Measurements from ENCODE around the gene LYVE1.

DNA sequence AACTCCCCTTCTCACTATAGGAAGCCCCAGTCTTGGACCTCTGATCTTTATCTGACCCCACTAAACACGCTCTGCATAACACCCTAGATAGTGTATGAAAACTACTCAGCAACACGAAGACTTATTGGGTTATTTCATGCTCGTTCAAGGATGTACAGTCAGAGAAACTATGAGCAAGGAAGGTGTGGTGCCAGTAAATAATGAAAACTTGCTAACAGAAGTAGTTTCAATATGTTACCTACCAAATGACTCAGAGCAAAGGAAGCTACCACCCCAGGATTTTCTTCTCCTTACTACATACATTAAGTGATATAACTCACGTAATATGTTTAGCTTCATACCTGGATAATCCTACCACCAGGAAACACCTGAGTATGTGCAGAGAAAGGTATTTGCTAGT, 25.9 kb upstream of the LYVE1 start:
- TF ChIP-seq, protein P1, sequence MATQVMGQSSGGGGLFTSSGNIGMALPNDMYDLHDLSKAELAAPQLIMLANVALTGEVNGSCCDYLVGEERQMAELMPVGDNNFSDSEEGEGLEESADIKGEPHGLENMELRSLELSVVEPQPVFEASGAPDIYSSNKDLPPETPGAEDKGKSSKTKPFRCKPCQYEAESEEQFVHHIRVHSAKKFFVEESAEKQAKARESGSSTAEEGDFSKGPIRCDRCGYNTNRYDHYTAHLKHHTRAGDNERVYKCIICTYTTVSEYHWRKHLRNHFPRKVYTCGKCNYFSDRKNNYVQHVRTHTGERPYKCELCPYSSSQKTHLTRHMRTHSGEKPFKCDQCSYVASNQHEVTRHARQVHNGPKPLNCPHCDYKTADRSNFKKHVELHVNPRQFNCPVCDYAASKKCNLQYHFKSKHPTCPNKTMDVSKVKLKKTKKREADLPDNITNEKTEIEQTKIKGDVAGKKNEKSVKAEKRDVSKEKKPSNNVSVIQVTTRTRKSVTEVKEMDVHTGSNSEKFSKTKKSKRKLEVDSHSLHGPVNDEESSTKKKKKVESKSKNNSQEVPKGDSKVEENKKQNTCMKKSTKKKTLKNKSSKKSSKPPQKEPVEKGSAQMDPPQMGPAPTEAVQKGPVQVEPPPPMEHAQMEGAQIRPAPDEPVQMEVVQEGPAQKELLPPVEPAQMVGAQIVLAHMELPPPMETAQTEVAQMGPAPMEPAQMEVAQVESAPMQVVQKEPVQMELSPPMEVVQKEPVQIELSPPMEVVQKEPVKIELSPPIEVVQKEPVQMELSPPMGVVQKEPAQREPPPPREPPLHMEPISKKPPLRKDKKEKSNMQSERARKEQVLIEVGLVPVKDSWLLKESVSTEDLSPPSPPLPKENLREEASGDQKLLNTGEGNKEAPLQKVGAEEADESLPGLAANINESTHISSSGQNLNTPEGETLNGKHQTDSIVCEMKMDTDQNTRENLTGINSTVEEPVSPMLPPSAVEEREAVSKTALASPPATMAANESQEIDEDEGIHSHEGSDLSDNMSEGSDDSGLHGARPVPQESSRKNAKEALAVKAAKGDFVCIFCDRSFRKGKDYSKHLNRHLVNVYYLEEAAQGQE (IDR thresholded peaks at IDR 0.05; ENCODE audit: insufficient read depth in 1 of 2, low read depth in 2 of 2, low read length in 2 of 2) = no peak
- TF ChIP-seq POLR2AphosphoS5 (IDR thresholded peaks at IDR 0.05; ENCODE audit: low read depth, low read length) (no peak), SIN3A (IDR thresholded peaks at IDR 0.05; ENCODE audit: borderline replicate concordance, insufficient read depth, low read length) (no peak)
